Upper lobe of right lung (tissue), 1 donor: ENCODE data around the gene GRID2. TPM values are rescaled to one million over a fixed set of nuclear protein-coding genes. Genes with fewer than 3 reads are reported as not detected.
"Not testable (repeated sequence)": the region's sequence is repeated elsewhere in the genome, so short reads cannot be mapped to it uniquely, and the experiment has no call there.

Source experiments
- ATAC-seq: fragments of 200-7000 bp; cut with Tn5 transposase; one replicate; pipeline ENCODE4 v1.9.1; 2020; ENCODE audit warnings: mild to moderate bottlenecking, moderate library complexity
- DNase-seq: peaks from one replicate; pipeline ENCODE4 v3.0.0-alpha.2; 2020
- H3K27ac ChIP-seq: fragments of 200-600 bp; one replicate; pipeline ENCODE4 v1.8.0; 2022
- H3K27me3 ChIP-seq: fragments of 200-600 bp; one replicate; pipeline ENCODE4 v1.8.0; 2022; ENCODE audit warnings: mild to moderate bottlenecking
- H3K36me3 ChIP-seq: fragments of 200-600 bp; one replicate; pipeline ENCODE4 v1.8.0; 2022
- H3K4me1 ChIP-seq: fragments of 200-600 bp; one replicate; pipeline ENCODE4 v1.8.0; 2022
- H3K4me3 ChIP-seq: fragments of 200-600 bp; one replicate; pipeline ENCODE4 v1.8.0; 2022; ENCODE audit warnings: mild to moderate bottlenecking
- H3K9me3 ChIP-seq: fragments of 200-600 bp; one replicate; pipeline ENCODE4 v1.8.0; 2022
- CTCF ChIP-seq: fragments of 200-600 bp; IDR thresholded peaks from one replicate; pipeline ENCODE4 v1.8.0; 2022; ENCODE audit warnings: antibody characterized with exemption
- intact Hi-C: fragments of 100-400 bp; cut with DNase I; formaldehyde crosslinking; loops from one replicate; pipeline ENCODE4 v1.11.0; 2022
- total RNA-seq: library from RNA; stranded (reverse); fragmentation: NEBNext Ultra II Directional; extraction: Animal tissue kit (Norgen Biotek cat#: 25700); gene quantifications from one replicate; pipeline ENCODE4 v1.2.1, GENCODE V29; 2021
- donor health status: DM: no; HTN: yes; CAD: no; lungs with severe emphysema.

GRID2 gene
- total RNA-seq, 1 donor from 2014 or later: not detected

- intact Hi-C loops: no loop called here
- Histone ChIP-seq H3K36me3 (no peaks in the 10 kb centered on the region), H3K4me3 (no peak overlapping the region), H3K27me3 (no peaks in the 10 kb centered on the region), H3K9me3 (no peaks in the 10 kb centered on the region), H3K4me1 (no peaks in the 10 kb centered on the region), H3K27ac (no peak overlapping the region)
- DNase-seq: no peak
- ATAC-seq: no peak
- no peak for TF ChIP-seq CTCF
Observed at GRCh38 chr4:92447255-92447905, 143.6 kb downstream of the GRID2 start.

GRCh38 chr4:92448176-92448575 is 144.4 kb downstream of the GRID2 start:
- H3K9me3 ChIP-seq, H3K4me1 ChIP-seq, H3K27ac ChIP-seq, H3K27me3 ChIP-seq, H3K36me3 ChIP-seq, intact Hi-C loops, ATAC-seq, DNase-seq, H3K4me3 ChIP-seq: not testable (repeated sequence)

- ATAC-seq (no peak), DNase-seq (no peak)
- no peak overlapping the region for H3K4me3 ChIP-seq
- no peaks in the 10 kb centered on the region for H3K4me1 ChIP-seq
- H3K36me3 ChIP-seq: no peaks in the 10 kb centered on the region
- H3K27ac ChIP-seq: no peak overlapping the region
- H3K27me3 ChIP-seq: no peaks in the 10 kb centered on the region
- H3K9me3 ChIP-seq: no peaks in the 10 kb centered on the region
- intact Hi-C loops: no loop called here
- no peak for TF ChIP-seq CTCF
Observed at GRCh38 chr4:92450694-92451093, 146.9 kb downstream of the GRID2 start.

- no peaks in the 10 kb centered on the region for H3K9me3 ChIP-seq
- ATAC-seq (no peak), DNase-seq (no peak)
- no peaks in the 10 kb centered on the region for H3K27me3 ChIP-seq
- H3K4me1 ChIP-seq: no peaks in the 10 kb centered on the region
- intact Hi-C loops: no loop called here
- no peaks in the 10 kb centered on the region for H3K36me3 ChIP-seq
- no peak for TF ChIP-seq CTCF
- H3K4me3 ChIP-seq: no peak overlapping the region
- H3K27ac ChIP-seq: no peak overlapping the region
Observed at GRCh38 chr4:92451782-92452181, 148.0 kb downstream of the GRID2 start.

GRCh38 chr4:92452383-92452782 is 148.6 kb downstream of the GRID2 start:
- H3K36me3 ChIP-seq, H3K4me3 ChIP-seq, H3K27me3 ChIP-seq, ATAC-seq, DNase-seq, H3K9me3 ChIP-seq, intact Hi-C loops, H3K4me1 ChIP-seq, H3K27ac ChIP-seq: not testable (repeated sequence)

GRCh38 chr4:92455329-92455839 is 151.6 kb downstream of the GRID2 start:
- H3K27me3 ChIP-seq: no peaks in the 10 kb centered on the region
- intact Hi-C loops: no loop called here
- no peaks in the 10 kb centered on the region for H3K4me1 ChIP-seq
- H3K36me3 ChIP-seq: no peaks in the 10 kb centered on the region
- H3K27ac ChIP-seq: no peak overlapping the region
- TF ChIP-seq CTCF: no peak
- DNase-seq (no peak), ATAC-seq (no peak)
- no peaks in the 10 kb centered on the region for H3K9me3 ChIP-seq
- no peak overlapping the region for H3K4me3 ChIP-seq

GRCh38 chr4:92455951-92456350 is 152.2 kb downstream of the GRID2 start:
- Histone ChIP-seq H3K9me3 (no peaks in the 10 kb centered on the region), H3K4me3 (no peak overlapping the region), H3K36me3 (no peaks in the 10 kb centered on the region), H3K27me3 (no peaks in the 10 kb centered on the region), H3K4me1 (no peaks in the 10 kb centered on the region), H3K27ac (no peak overlapping the region)
- TF ChIP-seq CTCF: no peak
- DNase-seq (no peak), ATAC-seq (no peak)
- intact Hi-C loops: no loop called here
